SU-DHL-6 (cell line): ENCODE results near the gene PKNOX2.

Source experiments
- H2AFZ ChIP-seq: fragments of 200-600 bp; sonication (generic); 2 replicates; pipeline ENCODE4 v1.6.1; 2014; ENCODE audit warnings: low read depth, mild to moderate bottlenecking, moderate library complexity, mixed read lengths, antibody characterized with exemption, low read length; ENCODE audit not compliant: severe bottlenecking
- H3F3A ChIP-seq: fragments of 200-600 bp; shearing (Covaris generic); 2 replicates; pipeline ENCODE4 v1.6.0; 2016; ENCODE audit warnings: antibody characterized with exemption, mild to moderate bottlenecking; ENCODE audit not compliant: insufficient read depth
- H3K27ac ChIP-seq: fragments of 200-600 bp; sonication (generic); 2 replicates; pipeline ENCODE4 v1.5.1; 2016; ENCODE audit warnings: low read depth, mild to moderate bottlenecking, low read length, moderate library complexity, mixed read lengths
- H3K27me3 ChIP-seq: fragments of 200-600 bp; sonication (generic), shearing (Covaris generic); 2 replicates; pipeline ENCODE4 v1.6.0; 2014; ENCODE audit warnings: mild to moderate bottlenecking, low read length
- H3K36me3 ChIP-seq: fragments of 200-600 bp; sonication (generic); 2 replicates; pipeline ENCODE4 v1.6.1; 2014; ENCODE audit warnings: mild to moderate bottlenecking, low read length, mixed read lengths
- H3K4me2 ChIP-seq: fragments of 300-600, 200-600 bp; shearing (Covaris generic), sonication (generic); 2 replicates; pipeline ENCODE4 v1.6.0; 2014; ENCODE audit warnings: low read length, low read depth, mild to moderate bottlenecking; ENCODE audit not compliant: poor library complexity, severe bottlenecking
- H3K4me3 ChIP-seq: fragments of 200-600 bp; sonication (generic); 2 replicates; pipeline ENCODE4 v1.5.1; 2014; ENCODE audit warnings: antibody characterized with exemption, low read length, mild to moderate bottlenecking, mixed read lengths; ENCODE audit not compliant: insufficient read depth, poor library complexity, severe bottlenecking
- H3K79me2 ChIP-seq: fragments of 200-600 bp; sonication (generic); 2 replicates; pipeline ENCODE4 v1.6.1; 2014; ENCODE audit warnings: mild to moderate bottlenecking, low read length, moderate library complexity; ENCODE audit not compliant: insufficient read depth
- H3K9ac ChIP-seq: fragments of 200-600 bp; sonication (generic); 2 replicates; pipeline ENCODE4 v1.7.0; 2014; ENCODE audit warnings: mild to moderate bottlenecking, low read length
- H3K9me2 ChIP-seq: fragments of 200-600 bp; sonication (generic); replicated peaks from 2 replicates; pipeline ENCODE4 v1.6.1; 2014; ENCODE audit warnings: low read length; ENCODE audit not compliant: insufficient read depth
- H3K9me3 ChIP-seq: fragments of 200-600 bp; sonication (generic); 2 replicates; pipeline ENCODE4 v1.6.1; 2014; ENCODE audit warnings: low read length, mixed read lengths; ENCODE audit not compliant: insufficient read depth
- H4K20me1 ChIP-seq: fragments of 200-600 bp; sonication (generic); 2 replicates; pipeline ENCODE4 v1.6.1; 2014; ENCODE audit warnings: low read depth, mild to moderate bottlenecking, antibody characterized with exemption, low read length, moderate library complexity, mixed read lengths
- CTCF ChIP-seq: fragments of 200-600 bp; sonication (generic); IDR thresholded peaks from one replicate; pipeline ENCODE4 v1.5.1; 2017; ENCODE audit warnings: antibody characterized with exemption, mild to moderate bottlenecking, low read length, moderate library complexity; ENCODE audit not compliant: insufficient read depth, poor library complexity, severe bottlenecking
- EZH2phosphoT487 ChIP-seq: fragments of 200-600 bp; sonication (generic), shearing (Covaris generic); conservative IDR thresholded peaks from 2 replicates; pipeline ENCODE4 v1.6.1; 2018; ENCODE audit warnings: mild to moderate bottlenecking, antibody characterized with exemption, low read length, moderate library complexity, mixed read lengths

Gene PKNOX2

GRCh38 chr11:125449565-125449964 lies 285.0 kb downstream of the PKNOX2 start:
- TF ChIP-seq EZH2phosphoT487: no peak
- TF ChIP-seq CTCF: no peak

GRCh38 chr11:125451400-125452124 lies 287.0 kb downstream of the PKNOX2 start:
- Histone ChIP-seq H3K27ac (no peak overlapping the region), H3K4me2 (no peak overlapping the region)

More at GRCh38 chr11:125449565-125449964, 285.0 kb downstream of the PKNOX2 start:
- Histone ChIP-seq H3K4me3 (no peak overlapping the region), H3K4me2 (no peak overlapping the region), H3K79me2 (no peaks in the 10 kb centered on the region), H3K27ac (no peak overlapping the region), H3K9me2 (no peaks in the 10 kb centered on the region), H4K20me1 (no peaks in the 10 kb centered on the region), H3K27me3 (no peaks in the 10 kb centered on the region), H3K36me3 (no peaks in the 10 kb centered on the region), H2AFZ (no peak overlapping the region), H3K9me3 (no peaks in the 10 kb centered on the region), H3K9ac (no peak overlapping the region), H3F3A (no peaks in the 10 kb centered on the region)

GRCh38 chr11:125452125-125452470 lies 287.5 kb downstream of the PKNOX2 start:
- Histone ChIP-seq H4K20me1 (no peaks in the 10 kb centered on the region), H3K9me2 (no peaks in the 10 kb centered on the region), H2AFZ (no peak overlapping the region), H3K4me3 (no peak overlapping the region), H3K36me3 (no peaks in the 10 kb centered on the region), H3K79me2 (no peaks in the 10 kb centered on the region), H3K9ac (no peak overlapping the region), H3K27me3 (no peaks in the 10 kb centered on the region), H3K4me2 (no peak overlapping the region), H3K27ac (no peak overlapping the region), H3K9me3 (no peaks in the 10 kb centered on the region), H3F3A (no peaks in the 10 kb centered on the region)
- TF ChIP-seq CTCF (no peak), EZH2phosphoT487 (no peak)

More at GRCh38 chr11:125451400-125452124, 287.0 kb downstream of the PKNOX2 start:
- H3K9me2 ChIP-seq: no peaks in the 10 kb centered on the region
- no peaks in the 10 kb centered on the region for H3K27me3 ChIP-seq
- no peaks in the 10 kb centered on the region for H3K36me3 ChIP-seq
- H3K4me3 ChIP-seq: no peak overlapping the region
- H3K79me2 ChIP-seq: no peaks in the 10 kb centered on the region
- TF ChIP-seq CTCF (no peak), EZH2phosphoT487 (no peak)
- H3F3A ChIP-seq: no peaks in the 10 kb centered on the region
- H3K9me3 ChIP-seq: no peaks in the 10 kb centered on the region
- no peak overlapping the region for H3K9ac ChIP-seq
- H4K20me1 ChIP-seq: no peaks in the 10 kb centered on the region
- no peak overlapping the region for H2AFZ ChIP-seq
